Nucleus accumbens (tissue), 56 donors: Measurements from ENCODE around the gene OLIG1.

ENCODE experiments used
- DNase-seq, 56 donors: peaks; one replicate each; lab custom pipeline; 2025; lab: John Stamatoyannopoulos, UW

Gene OLIG1

DNA sequence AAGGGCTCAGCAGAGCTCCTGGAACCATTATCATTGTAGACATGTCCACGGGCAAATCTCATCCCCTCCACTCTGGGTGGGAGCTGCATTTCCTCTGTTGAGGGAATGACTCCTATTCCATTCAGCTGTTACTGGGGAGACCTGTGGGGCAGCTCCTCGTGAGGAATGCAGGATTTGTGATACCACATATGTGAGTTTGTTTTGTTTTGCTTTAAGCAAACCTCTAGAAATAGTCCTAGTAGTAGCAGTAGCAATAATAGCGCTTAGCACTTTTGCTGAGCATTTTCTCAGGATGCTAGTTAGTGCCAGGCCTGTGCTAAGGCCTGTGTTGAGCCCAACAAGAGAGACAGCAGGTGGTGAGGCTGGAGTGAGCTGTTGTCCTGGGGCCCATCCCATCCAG lies 10.8 kb downstream of the OLIG1 start:
- DNase-seq: no peak

DNA sequence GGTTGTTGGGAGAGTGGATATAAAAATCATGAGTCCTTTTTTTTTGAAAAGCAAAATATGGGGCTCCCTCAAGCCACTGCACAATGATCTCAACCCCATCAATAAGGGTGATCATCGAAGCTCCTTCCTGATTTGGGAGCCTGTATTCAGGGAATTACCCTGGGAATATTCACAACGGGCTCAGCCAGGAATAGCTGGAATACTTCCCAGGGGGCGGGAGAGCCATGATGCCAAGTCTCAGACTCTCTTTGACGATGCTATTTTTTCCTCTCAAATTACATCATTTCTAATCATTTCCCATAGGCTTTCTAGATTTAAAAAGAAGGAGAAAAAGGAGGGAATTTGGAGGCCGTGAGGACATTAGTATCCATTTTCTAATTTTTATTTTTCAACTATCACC lies 18.4 kb downstream of the OLIG1 start:
- DNase-seq: peak in 2 of 56 donors; percentile 17 to 29

DNA sequence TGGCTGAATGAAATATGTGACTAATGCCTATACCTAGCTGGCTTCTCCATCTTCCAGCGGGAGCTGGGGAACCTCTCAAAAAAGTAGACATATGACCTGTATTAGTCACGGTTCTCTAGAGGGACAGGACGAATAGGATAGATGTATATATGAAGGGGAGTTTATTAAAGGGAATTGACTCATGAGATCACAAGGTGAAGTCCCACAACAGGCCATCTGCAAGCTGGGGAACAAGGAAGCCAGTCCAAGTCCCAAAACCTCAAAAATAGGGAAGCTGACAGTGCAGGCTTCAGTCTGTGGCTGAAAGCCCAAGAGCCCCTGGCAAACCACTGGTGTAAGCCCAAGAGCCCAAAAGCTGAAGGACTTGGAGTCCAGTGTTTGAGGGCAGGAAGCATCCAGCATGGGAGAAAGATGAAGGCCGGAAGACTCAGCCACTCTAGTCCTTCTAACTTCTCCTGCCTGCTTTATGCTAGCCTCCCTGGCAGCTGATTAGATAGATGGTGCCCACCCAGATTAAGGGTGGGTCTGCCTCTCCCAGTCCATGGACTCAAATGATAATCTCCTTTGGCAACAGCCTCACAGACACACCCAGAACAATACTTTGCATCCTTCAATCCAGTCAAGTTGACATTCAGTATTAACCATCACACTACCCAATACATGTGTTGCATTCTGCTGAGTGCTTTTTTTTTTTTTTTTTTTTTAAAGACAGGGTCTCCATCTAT lies 19.6 kb downstream of the OLIG1 start:
- DNase-seq: peak in 1 of 56 donors; percentile 28

DNA sequence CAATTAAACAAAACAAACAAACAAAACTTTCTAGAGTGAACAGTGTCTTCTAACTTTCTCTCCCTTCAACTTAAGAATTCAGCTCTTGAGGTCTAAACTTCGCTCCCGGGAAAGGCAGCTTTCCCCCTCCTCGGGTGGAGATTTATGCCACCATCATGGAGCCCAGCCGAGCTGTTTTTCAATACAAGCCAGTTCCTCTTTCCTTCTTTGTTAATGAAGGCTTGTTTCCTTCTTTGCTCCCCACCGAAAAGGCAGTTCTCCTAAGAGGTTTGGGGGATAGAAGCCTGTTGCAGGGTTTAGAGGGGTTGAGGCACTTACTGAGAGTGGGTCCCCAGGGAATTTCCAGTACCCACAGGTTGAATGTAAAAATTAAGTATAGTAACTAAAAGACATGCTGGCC lies 26.5 kb downstream of the OLIG1 start:
- no peak for DNase-seq

DNA sequence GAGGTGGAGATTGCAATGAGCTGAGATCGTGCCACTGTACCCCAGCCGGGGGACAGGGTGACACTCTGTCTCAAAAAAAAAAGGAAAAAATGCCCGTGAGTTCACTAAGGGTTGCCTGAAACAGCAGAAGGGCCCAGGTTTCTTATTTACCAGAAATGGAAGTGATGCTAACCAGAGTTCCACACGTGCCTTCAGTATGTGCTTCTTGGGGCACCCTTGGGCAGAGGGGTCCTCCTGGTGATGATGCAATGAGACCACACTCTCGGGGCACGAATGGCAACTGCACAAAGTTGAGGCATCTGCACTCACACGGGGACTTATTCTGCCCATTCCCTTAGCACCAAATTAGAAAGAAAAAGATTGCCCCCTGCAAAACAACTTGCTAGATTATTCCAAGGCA lies 29.2 kb downstream of the OLIG1 start:
- no peak for DNase-seq

DNA sequence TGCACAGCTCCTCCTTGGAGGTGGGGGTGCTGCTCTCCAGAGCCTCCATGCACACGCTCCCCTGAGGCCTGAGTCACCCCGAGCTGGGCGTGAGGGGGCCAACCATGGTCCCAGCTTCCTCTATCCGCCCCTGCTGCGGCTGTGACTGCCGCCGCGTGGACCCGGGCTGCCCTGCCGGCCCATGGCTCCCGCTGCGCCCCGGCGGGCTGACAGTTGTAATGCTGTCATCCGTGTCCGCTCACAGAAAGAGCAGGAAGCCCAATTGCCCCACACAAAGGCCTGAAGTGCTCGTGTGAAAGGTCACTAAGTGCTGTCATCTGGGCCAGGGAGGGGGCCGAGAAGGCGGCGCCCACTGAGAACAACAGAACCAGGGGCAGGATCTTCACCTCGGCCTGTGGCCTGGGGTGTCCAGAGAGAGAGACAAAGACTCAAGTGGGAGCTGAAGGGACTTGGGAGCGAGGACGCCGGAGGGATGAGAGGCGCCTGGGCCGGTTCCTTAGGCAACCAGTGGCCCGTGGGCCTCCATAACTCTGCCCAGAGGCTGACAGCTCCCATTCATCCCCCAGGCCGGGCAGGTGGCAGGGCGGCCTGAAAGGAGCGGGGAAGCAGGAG lies 31.5 kb downstream of the OLIG1 start:
- DNase-seq: no peak

DNA sequence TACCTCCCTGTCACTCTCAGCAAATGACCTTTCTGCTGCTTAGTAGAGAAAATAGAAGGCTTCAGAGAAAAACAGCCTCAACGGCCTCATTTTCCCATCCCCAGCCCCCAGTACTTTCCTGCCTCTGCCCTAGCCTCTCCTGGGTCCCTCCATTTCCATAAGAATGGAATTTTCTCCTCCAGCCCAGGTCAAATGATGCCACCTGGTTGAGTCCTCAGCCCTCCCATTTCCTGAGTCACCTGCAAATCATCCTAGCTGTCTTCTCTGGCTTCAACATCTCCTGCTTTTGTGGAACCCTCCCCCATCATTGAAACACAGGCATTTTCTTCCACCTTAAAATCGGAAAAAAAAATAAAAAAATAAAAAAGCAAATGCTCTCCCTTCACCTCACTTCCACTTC lies 35.1 kb downstream of the OLIG1 start:
- DNase-seq: no peak

DNA sequence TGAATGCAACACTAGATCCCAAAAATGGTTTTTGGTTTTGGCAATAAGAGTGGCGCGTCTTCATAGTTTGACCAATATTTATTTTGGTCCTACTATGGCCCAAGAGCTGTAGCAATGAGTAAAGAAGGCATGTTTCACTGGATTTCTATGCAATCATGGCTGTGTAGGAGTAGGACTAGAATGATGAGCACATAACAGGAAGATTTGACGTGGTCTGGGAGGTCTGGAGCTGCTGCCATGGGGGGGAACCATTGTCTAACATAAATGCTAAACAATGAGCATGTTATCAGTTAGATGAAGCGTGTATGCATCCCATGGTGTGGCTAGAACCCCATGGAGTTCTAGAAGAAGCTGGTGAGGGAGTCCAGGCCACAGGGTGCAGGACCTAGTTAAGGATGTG lies 38.3 kb downstream of the OLIG1 start:
- DNase-seq: no peak

DNA sequence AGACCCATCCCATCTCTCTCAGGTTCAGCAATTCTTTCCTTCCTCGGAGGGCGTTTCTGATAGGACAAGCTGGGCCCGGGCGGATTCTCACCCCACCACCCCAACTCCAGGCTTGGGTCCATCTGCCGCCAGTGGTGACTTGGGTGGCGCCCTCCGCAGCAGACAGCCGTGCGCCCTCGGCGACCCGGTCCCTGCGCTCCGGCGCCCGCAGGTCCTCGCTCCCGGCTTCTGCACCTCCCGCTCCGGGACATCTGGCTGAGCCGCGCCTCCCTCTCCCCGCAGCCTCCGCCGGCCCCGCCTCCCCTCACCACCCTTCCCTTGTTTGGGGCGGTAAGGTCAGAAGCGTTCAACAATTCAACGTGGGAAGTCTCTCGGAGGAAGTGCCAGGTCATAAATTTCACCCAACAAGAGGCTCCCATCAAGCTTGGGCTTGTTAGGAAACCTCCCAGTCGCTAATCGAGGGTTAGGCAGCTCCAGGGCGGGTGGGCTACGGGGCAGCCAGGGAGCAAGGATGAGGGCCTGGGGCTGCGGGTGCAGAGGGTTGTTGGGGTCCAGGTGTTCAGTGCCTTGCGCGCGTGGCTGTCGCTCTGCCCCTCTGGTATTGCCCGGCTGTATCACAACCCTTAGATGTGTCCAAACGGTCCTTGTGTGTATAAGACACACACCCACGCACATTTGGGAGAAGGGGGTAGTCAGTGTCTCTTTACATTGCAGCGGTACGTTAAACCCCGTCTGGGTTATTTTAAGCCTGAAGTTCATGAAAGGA lies 39.8 kb downstream of the OLIG1 start:
- peak in 5 of 56 donors; percentile 14 to 29 (median 21) for DNase-seq

DNA sequence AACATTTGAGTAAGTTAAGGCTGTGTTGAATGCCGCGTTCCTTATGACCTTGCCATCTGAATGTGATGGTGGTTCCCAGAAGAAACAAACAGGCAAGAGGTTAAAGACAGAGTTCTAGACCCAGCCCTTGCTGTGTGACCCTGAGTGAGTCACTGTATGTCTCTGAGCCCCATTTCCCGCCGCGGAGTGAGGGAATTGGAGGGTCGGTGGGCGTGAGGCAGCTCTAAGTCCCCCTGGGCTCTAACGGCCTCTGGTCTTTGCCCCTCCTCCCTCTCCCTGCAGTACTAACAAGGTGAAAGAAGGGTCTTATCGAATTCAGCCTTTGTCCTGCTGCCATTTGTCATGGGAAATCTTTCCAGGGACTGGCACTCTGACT lies 40.4 kb downstream of the OLIG1 start:
- no peak for DNase-seq

DNA sequence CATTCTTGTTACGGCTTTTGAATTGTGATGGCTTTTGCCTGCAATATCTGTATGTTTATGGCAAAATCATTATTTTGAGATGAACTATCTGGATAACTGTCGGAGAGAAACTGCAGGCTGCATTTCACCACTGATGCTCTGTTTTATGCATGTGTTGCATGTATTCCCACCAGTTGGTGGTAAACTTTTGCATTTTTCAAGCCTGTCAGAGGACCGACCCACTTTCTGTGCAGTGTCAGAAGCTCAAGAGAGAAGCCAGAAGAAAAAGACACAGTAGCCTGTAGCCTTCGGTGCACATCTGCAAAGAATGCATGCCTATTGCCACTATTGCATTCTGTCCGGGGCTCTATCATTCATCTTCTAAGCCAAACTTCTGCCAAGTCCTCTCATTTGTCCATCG lies 41.6 kb downstream of the OLIG1 start:
- no peak for DNase-seq

DNA sequence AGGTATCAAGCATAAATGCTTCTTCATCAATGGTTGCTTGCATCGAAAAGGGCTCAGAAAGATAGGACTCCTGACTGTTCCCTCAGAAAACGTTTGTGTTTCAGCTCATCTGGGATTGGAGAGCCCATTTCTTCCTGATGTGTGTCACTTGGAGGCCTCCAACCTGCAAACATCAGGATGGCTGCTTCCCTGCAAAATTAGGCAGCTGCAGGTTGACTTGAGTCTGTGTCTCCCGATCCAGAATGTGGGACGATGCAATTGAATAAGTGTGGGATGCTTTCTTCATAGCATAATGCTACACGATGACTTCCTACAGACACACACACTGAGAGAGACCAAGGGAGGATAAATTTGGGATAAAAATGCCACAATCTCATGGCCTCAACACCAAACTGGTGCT lies 42.2 kb downstream of the OLIG1 start:
- DNase-seq: peak in 4 of 56 donors; percentile 13 to 36 (median 20)

DNA sequence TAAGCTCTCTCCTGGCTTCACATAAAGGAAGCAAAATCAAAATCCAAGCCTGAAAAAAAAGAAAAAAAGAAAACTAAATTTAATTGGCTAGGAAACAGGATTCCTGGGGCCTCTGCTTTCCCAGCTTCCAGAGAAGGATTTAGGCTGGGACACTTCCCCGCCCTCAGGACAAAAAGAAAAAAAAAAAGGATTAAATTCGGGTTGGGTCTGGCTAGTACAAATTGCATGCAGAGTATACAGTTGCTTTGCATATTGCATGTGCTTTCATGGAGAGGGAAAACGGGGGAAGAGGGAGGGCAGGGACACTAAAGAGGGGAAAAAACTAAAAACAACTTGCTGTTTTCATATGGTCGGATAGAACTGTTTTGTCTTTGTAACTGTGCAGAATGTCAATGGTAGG lies 42.7 kb downstream of the OLIG1 start:
- no peak for DNase-seq

DNA sequence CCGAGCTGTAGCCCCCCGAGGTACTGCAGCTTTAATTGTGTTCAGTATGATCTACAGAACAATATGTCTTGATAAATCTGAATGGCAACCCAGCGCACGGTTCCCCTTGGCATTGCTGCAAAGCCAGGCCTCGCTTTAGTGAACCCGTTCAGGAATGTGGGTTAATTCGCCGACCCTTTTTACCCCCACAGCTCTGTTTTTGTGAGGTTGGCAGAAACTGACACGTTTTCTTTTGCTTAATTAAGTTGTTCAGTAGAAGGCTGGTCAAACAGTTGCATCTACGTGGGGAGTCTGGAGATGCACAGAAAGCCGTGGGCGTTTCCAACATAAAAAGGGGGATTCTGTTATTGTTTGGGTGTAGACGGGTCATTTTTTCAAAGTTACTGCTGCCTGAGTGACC lies 43.2 kb downstream of the OLIG1 start:
- no peak for DNase-seq

DNA sequence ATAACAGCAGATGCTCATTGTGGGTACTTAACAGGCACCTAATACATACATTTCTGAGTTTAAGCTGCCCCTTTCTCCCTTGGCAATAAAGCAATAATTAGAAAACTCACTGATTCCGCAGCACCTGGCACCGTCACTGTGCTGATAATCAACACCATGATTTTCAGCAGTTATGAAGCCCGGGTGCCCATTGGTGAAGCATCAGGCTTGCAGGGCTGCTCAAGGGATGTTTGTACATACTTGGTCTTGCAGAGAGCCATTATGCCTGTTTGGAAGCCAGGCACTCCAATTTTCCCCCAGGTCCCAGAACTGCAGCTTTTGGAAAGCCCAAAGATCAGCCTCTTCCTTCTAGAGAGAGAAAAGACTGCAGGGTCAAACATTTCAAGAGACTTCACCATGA lies 44.3 kb downstream of the OLIG1 start:
- DNase-seq: no peak

DNA sequence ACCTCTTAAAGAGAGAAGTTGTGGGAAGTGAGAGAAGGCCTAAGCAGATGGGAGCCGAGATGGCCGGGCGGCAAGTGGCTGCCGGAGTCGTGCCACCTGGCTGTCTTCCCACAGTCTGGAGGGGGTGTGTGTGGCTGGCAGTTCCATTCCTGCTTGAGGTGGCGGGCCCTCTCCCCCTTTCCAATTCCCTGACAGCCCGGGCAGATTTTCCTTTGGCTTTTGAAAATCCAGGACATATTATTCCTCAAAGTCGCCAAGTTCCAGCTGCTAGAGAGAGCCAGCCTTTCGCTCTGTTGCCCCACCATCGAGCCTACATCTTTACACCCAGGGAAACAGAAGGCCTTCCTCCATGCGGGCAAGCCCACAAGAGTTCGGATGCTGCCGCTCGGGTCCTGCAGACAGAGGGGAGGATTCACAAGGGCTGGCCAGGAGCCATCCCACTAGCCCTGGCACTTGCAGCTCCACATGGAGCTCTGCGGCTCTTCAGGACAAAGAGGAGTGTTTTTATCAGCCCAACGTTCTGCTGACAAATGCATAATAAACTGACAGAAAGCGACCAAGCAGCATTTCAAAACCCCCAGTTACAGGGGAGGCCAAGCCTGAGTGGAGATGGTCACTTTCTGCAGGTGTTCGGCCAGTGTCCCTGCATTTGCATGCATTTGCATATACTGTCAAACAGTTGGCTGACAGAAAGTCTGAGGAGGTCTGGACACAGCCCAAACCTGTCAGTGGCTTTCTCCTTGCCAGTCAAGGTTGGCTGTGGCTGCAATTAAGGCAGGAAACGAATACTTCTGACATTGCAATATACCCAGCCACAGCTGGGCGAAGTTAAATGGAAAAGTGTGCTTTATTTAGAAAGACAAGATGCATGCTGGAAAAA lies 45.9 kb downstream of the OLIG1 start:
- peak in 54 of 56 donors; percentile 8 to 89 (median 74) for DNase-seq

DNA sequence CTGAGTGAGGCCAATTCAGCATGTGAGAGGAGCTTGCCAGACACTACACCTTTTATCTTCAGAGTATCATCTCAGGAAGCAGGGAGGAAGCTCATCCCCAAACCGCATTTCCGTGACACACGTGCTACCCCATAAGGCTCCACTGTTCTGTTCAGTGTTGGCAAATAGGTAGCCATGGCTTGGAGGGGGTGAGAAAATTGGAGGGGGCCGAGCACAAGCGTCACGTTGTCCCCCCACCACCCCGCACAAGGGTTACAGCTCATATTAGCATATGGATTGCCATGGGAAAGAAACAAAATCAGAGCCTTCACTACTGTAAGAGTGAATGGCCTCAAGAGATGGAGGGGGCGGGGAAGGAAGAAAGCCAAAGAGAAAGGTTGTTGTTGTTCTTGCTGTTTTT lies 46.7 kb downstream of the OLIG1 start:
- peak in 29 of 56 donors; percentile 12 to 69 (median 48) for DNase-seq

DNA sequence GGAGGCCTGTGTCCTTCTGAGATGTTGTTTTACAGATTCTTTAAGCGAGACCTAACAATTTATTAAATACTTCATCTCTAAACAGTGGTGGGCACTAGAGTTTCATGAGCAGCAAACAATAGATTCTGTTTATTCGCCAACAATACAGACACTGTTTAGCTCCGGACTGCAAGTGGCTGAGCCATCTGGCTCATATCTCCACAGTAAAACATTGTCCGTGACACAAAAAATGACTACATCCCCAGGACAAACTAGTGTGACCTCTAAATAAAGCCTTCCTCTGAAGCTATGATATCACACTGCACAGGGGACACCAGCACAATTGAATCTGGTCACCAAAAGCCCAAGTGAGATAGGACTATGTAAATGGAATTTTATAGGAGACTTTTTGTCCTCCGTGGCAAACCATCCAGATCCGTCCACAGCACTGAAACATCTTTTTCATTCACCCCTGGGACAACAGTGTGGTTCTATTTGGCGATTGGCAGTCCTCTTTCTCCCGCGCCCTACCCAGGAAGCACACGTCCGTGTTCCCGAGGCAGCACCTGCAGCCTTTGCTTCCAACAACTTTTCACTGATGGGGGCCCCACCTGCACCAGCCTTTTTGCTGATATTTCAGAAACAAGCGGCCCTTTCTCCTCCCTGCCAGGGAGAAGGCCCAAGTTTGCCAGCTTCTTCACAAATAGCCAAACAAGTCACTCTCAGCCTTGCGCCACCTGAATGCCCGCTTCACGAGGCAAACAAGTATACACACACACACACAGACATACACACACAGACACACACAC lies 47.4 kb downstream of the OLIG1 start:
- peak in 52 of 56 donors; percentile 15 to 90 (median 66) for DNase-seq
